Neural cell (in vitro differentiated cells): ENCODE results near the gene LRRC71. TPM values are rescaled to one million over a fixed set of nuclear protein-coding genes. Genes with fewer than 3 reads are reported as not detected.

Experiments used
- H2AFZ ChIP-seq: fragments of 200-600, 300-800 bp; sonication (generic), shearing (Covaris generic); 2 replicates; pipeline ENCODE4 v1.6.0; 2014; ENCODE audit warnings: low read depth, mild to moderate bottlenecking, antibody characterized with exemption, low read length, moderate library complexity
- H3F3A ChIP-seq: fragments of 200-600 bp; shearing (Covaris generic); 2 replicates; pipeline ENCODE4 v1.6.1; 2016; ENCODE audit warnings: mild to moderate bottlenecking, moderate library complexity, mixed read lengths, antibody characterized with exemption, low read length; ENCODE audit not compliant: insufficient read depth, poor library complexity, severe bottlenecking
- H3K27ac ChIP-seq: fragments of 200-600, 300-800 bp; sonication (generic), shearing (Covaris generic); 2 replicates; pipeline ENCODE4 v1.5.1; 2014; ENCODE audit warnings: mild to moderate bottlenecking, low read length, moderate library complexity
- H3K27me3 ChIP-seq: fragments of 300-800, 200-600 bp; sonication (generic), shearing (Covaris generic); 2 replicates; pipeline ENCODE4 v1.6.0; 2014; ENCODE audit warnings: mild to moderate bottlenecking, low read depth, low read length, moderate library complexity; ENCODE audit not compliant: insufficient read depth
- H3K36me3 ChIP-seq: fragments of 300-800, 200-600 bp; sonication (generic), shearing (Covaris generic); 2 replicates; pipeline ENCODE4 v1.5.1; 2014; ENCODE audit warnings: mild to moderate bottlenecking, antibody characterized with exemption, low read length, moderate library complexity; ENCODE audit not compliant: insufficient read depth
- H3K4me2 ChIP-seq: fragments of 300-800, 200-600 bp; sonication (generic), shearing (Covaris generic); 2 replicates; pipeline ENCODE4 v1.6.0; 2014; ENCODE audit warnings: mild to moderate bottlenecking, low read length
- H3K4me3 ChIP-seq: fragments of 300-800, 200-600 bp; sonication (generic), shearing (Covaris generic); 2 replicates; pipeline ENCODE4 v1.5.1; 2014; ENCODE audit warnings: mild to moderate bottlenecking, low read length, moderate library complexity
- H3K79me2 ChIP-seq: fragments of 200-600 bp; shearing (Covaris generic); replicated peaks from 2 replicates; pipeline ENCODE4 v1.6.0; 2014; ENCODE audit warnings: mild to moderate bottlenecking, low read length, moderate library complexity; ENCODE audit not compliant: insufficient read depth
- H3K9ac ChIP-seq: fragments of 300-800, 200-600 bp; sonication (generic), shearing (Covaris generic); 2 replicates; pipeline ENCODE4 v1.6.1; 2016; ENCODE audit warnings: mild to moderate bottlenecking, low read length, mixed read lengths
- H3K9me2 ChIP-seq: fragments of 200-600 bp; shearing (Covaris generic); 2 replicates; pipeline ENCODE4 v1.6.1; 2016; ENCODE audit warnings: mild to moderate bottlenecking, low read length, mixed read lengths; ENCODE audit not compliant: insufficient read depth
- H3K9me3 ChIP-seq: fragments of 200-600, 300-800 bp; sonication (generic), shearing (Covaris generic); 2 replicates; pipeline ENCODE4 v1.6.1; 2016; ENCODE audit warnings: mild to moderate bottlenecking, mixed run types, low read length, moderate library complexity, mixed read lengths
- H4K20me1 ChIP-seq: fragments of 200-600 bp; shearing (Covaris generic); 2 replicates; pipeline ENCODE4 v1.6.1; 2016; ENCODE audit warnings: mild to moderate bottlenecking, mixed run types; ENCODE audit not compliant: insufficient read depth
- CTCF ChIP-seq: fragments of 450-650 bp; IDR thresholded peaks from 2 replicates; pipeline ENCODE4 v1.5.1; 2014; ENCODE audit warnings: antibody characterized with exemption, mild to moderate bottlenecking, moderate library complexity; ENCODE audit not compliant: poor library complexity, severe bottlenecking
- EP300 ChIP-seq: fragments of 450-650 bp; conservative IDR thresholded peaks from 2 replicates; pipeline ENCODE4 v1.6.1; 2014; ENCODE audit warnings: antibody characterized with exemption, mild to moderate bottlenecking, moderate library complexity; ENCODE audit not compliant: poor library complexity, severe bottlenecking
- EZH2 ChIP-seq: fragments of 200-600, 300-800 bp; shearing (Covaris generic), sonication (generic); IDR thresholded peaks from 2 replicates; pipeline ENCODE4 v1.6.1; 2014; ENCODE audit warnings: antibody characterized with exemption, low read length, borderline replicate concordance, mild to moderate bottlenecking; ENCODE audit not compliant: insufficient read depth, poor library complexity, severe bottlenecking
- MXI1 ChIP-seq: fragments of 450-650 bp; conservative IDR thresholded peaks from 2 replicates; pipeline ENCODE4 v1.6.1; 2014; ENCODE audit warnings: antibody characterized with exemption, mild to moderate bottlenecking; ENCODE audit not compliant: poor library complexity, severe bottlenecking
- POLR2AphosphoS5 ChIP-seq: IDR thresholded peaks from 2 replicates; pipeline ENCODE4 v1.6.1; 2012
- RAD21 ChIP-seq: fragments of 450-650 bp; conservative IDR thresholded peaks from 2 replicates; pipeline ENCODE4 v1.6.1; 2014; ENCODE audit warnings: antibody characterized with exemption, mild to moderate bottlenecking, moderate library complexity
- REST ChIP-seq: IDR thresholded peaks from 2 replicates; pipeline ENCODE4 v1.6.1; 2012; ENCODE audit warnings: borderline replicate concordance
- SMC3 ChIP-seq: fragments of 450-650 bp; conservative IDR thresholded peaks from 2 replicates; pipeline ENCODE4 v1.6.1; 2014; ENCODE audit warnings: antibody characterized with exemption, mild to moderate bottlenecking, moderate library complexity; ENCODE audit not compliant: poor library complexity
- TAF1 ChIP-seq: IDR thresholded peaks from 2 replicates; pipeline ENCODE4 v1.6.1; 2012; ENCODE audit warnings: low read depth
- polyA plus RNA-seq: library from polyadenylated mRNA; depleted of rRNA; stranded (reverse); fragments of >200 nt; gene quantifications from 2 replicates; pipeline ENCODE4 v1.2.3, GENCODE V29; 2014

LRRC71 gene
- polyA plus RNA-seq, 1 donor from 2014 or later = not detected

GRCh38 chr1:156900896-156901589, 19.4 kb upstream of the LRRC71 start:
- H3K36me3 ChIP-seq = no peaks in the 10 kb centered on the region
- no peaks in the 10 kb centered on the region for H4K20me1 ChIP-seq
- TF ChIP-seq REST (no peak), POLR2AphosphoS5 (no peak), MXI1 (no peak), SMC3 (no peak), TAF1 (no peak), CTCF (no peak), RAD21 (no peak), EP300 (no peak), EZH2 (no peak)
- H3F3A ChIP-seq = no peaks in the 10 kb centered on the region
- H3K27ac ChIP-seq = no peak overlapping the region
- no peaks in the 10 kb centered on the region for H3K9me3 ChIP-seq
- no peak overlapping the region for H3K4me3 ChIP-seq
- H3K27me3 ChIP-seq = no peaks in the 10 kb centered on the region
- no peak overlapping the region for H3K4me2 ChIP-seq
- no peak overlapping the region for H2AFZ ChIP-seq
- no peaks in the 10 kb centered on the region for H3K79me2 ChIP-seq
- H3K9ac ChIP-seq = no peak overlapping the region
- H3K9me2 ChIP-seq = no peaks in the 10 kb centered on the region

GRCh38 chr1:156901590-156901900, 18.9 kb upstream of the LRRC71 start:
- TF ChIP-seq SMC3 (no peak), RAD21 (no peak)
- no peaks in the 10 kb centered on the region for H4K20me1 ChIP-seq
- H3K4me3 ChIP-seq = no peak overlapping the region
- H3K9ac ChIP-seq = no peak overlapping the region
- no peaks in the 10 kb centered on the region for H3K9me2 ChIP-seq
- no peak overlapping the region for H3K4me2 ChIP-seq
- H3K27me3 ChIP-seq = no peaks in the 10 kb centered on the region
- no peaks in the 10 kb centered on the region for H3F3A ChIP-seq
- H3K27ac ChIP-seq = no peak overlapping the region
- H3K36me3 ChIP-seq = no peaks in the 10 kb centered on the region
- no peak overlapping the region for H2AFZ ChIP-seq
- H3K79me2 ChIP-seq = no peaks in the 10 kb centered on the region
- no peaks in the 10 kb centered on the region for H3K9me3 ChIP-seq
